ENCODE measurements around the gene DEGS1. TPM values are rescaled to one million over a fixed set of nuclear protein-coding genes. Genes with fewer than 3 reads are reported as not detected.

Gene DEGS1
- total and polyA plus RNA-seq, 2 experiments from 2014 or later: 45.7 to 67.9 TPM

- H3K4me1 Mint-ChIP-seq: no peaks in the 10 kb centered on the region
- ATAC-seq: no peak
- H3K36me3 Mint-ChIP-seq (ENCODE audit: low read depth): peaks cover 58% of the 10 kb centered on the region; the same call in 2 of the 3 replicates
Measured at GRCh38 chr1:224138198-224138597, 44.8 kb upstream of the DEGS1 start.

More at GRCh38 chr1:224138198-224138597, 44.8 kb upstream of the DEGS1 start:
- TF ChIP-seq ETS1 (IDR thresholded peaks at IDR 0.05): no peak
- TF ChIP-seq NANOG (IDR thresholded peaks at IDR 0.05; ENCODE audit: borderline replicate concordance): no peak
- TF ChIP-seq ZNF462 (CRISPR knock-in tag; IDR thresholded peaks at IDR 0.05): no peak
- no peak for TF ChIP-seq POLR2AphosphoS5 (IDR thresholded peaks at IDR 0.05; ENCODE audit: low read depth)
- TF ChIP-seq, protein P1, sequence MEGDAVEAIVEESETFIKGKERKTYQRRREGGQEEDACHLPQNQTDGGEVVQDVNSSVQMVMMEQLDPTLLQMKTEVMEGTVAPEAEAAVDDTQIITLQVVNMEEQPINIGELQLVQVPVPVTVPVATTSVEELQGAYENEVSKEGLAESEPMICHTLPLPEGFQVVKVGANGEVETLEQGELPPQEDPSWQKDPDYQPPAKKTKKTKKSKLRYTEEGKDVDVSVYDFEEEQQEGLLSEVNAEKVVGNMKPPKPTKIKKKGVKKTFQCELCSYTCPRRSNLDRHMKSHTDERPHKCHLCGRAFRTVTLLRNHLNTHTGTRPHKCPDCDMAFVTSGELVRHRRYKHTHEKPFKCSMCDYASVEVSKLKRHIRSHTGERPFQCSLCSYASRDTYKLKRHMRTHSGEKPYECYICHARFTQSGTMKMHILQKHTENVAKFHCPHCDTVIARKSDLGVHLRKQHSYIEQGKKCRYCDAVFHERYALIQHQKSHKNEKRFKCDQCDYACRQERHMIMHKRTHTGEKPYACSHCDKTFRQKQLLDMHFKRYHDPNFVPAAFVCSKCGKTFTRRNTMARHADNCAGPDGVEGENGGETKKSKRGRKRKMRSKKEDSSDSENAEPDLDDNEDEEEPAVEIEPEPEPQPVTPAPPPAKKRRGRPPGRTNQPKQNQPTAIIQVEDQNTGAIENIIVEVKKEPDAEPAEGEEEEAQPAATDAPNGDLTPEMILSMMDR (conservative IDR thresholded peaks at IDR 0.05; ENCODE audit: low read depth in 2 of 2): no peak
- TF ChIP-seq ZNF331 (CRISPR knock-in tag; IDR thresholded peaks at IDR 0.05; ENCODE audit: low read depth): no peak
- TF ChIP-seq ZNF114 (CRISPR knock-in tag; IDR thresholded peaks at IDR 0.05): no peak
- no peak for TF ChIP-seq EZH2 (IDR thresholded peaks at IDR 0.05; ENCODE audit: low read depth, unreplicated experiment)
- TF ChIP-seq STAT1 (IDR thresholded peaks at IDR 0.05; ENCODE audit: unreplicated experiment): no peak
- TF ChIP-seq JUNB (IDR thresholded peaks at IDR 0.05; ENCODE audit: unreplicated experiment): no peak
- Histone ChIP-seq H3K4me3 (no peak overlapping the region), H3K4me1 (ENCODE audit: insufficient read depth) (no peaks in the 10 kb centered on the region), H2AFZ (no peak overlapping the region), H3K4me2 (no peak overlapping the region), H3F3A (replicated peaks; ENCODE audit: low read depth) (no peaks in the 10 kb centered on the region), H3K27ac (ENCODE audit: low read depth) (no peak overlapping the region), H3K27me3 (ENCODE audit: insufficient read depth) (no peaks in the 10 kb centered on the region), H3K9me2 (ENCODE audit: insufficient read depth) (no peaks in the 10 kb centered on the region), H3K36me3 (ENCODE audit: insufficient read depth) (peaks cover 26% of the 10 kb centered on the region), H3K79me2 (replicated peaks; ENCODE audit: insufficient read depth) (peaks cover 11% of the 10 kb centered on the region; the same call in 1 of the 2 replicates), H4K20me1 (replicated peaks; ENCODE audit: insufficient read depth) (peaks cover 16% of the 10 kb centered on the region; the same call in 1 of the 2 replicates)
- Mint-ChIP-seq H3K4me3 (no peak overlapping the region), H3K9me3 (no peaks in the 10 kb centered on the region), H3K27me3 (ENCODE audit: insufficient read depth, low read depth, poor library complexity) (peaks cover 2% of the 10 kb centered on the region), H3K27ac (no peak overlapping the region)
- no peak for DNase-seq (ENCODE audit: low spot score)

Data from GM23338 (cell line).